Esophagus muscularis mucosa (tissue), 4 donors: ENCODE results near the gene ARID4B. TPM values are rescaled to one million over a fixed set of nuclear protein-coding genes. Genes with fewer than 3 reads are reported as not detected.

Experiments
- DNase-seq: peaks from one replicate; pipeline ENCODE4 v3.0.0-alpha.2; 2017; ENCODE audit errors: extremely low spot score
- H3K27ac ChIP-seq, 4 donors: fragments of 200-600 bp; sonication (generic); replicated peaks in 1 of 4; 1 replicate in 3 of 4; 2 replicates in 1 of 4; pipeline ENCODE4 v1.5.1; 2016 to 2019; ENCODE audit warnings: mild to moderate bottlenecking in 1 of 4
- H3K27me3 ChIP-seq, 4 donors: fragments of 200-600 bp; sonication (generic); one replicate each; pipeline versions ENCODE4 v1.5.1 to v1.6.0; 2016 to 2019
- H3K36me3 ChIP-seq, 4 donors: fragments of 200-600 bp; sonication (generic); one replicate each; pipeline ENCODE4 v1.5.1; 2016 to 2019
- H3K4me1 ChIP-seq, 4 donors: fragments of 200-600 bp; sonication (generic); one replicate each; pipeline ENCODE4 v1.5.1; 2016 to 2019
- H3K4me3 ChIP-seq, 4 donors: fragments of 200-600 bp; sonication (generic); 1 replicate in 2 of 4; 2 replicates in 2 of 4; pipeline ENCODE4 v1.5.1; 2016 to 2019; ENCODE audit warnings: mild to moderate bottlenecking in 4 of 4, moderate library complexity in 1 of 4
- H3K9me3 ChIP-seq, 4 donors: fragments of 200-600 bp; sonication (generic); 1 replicate in 3 of 4; 2 replicates in 1 of 4; pipeline ENCODE4 v1.5.1; 2016 to 2019
- EP300 ChIP-seq: sonication (generic); formaldehyde crosslinking; IDR thresholded peaks from one replicate; pipeline ENCODE4 v1.6.1; 2017; ENCODE audit warnings: antibody characterized with exemption
- POLR2A ChIP-seq: fragments of 450-650 bp; IDR thresholded peaks from one replicate; pipeline ENCODE4 v1.6.1; 2017; ENCODE audit warnings: antibody characterized with exemption, moderate library complexity, mild to moderate bottlenecking, low read depth
- POLR2AphosphoS5 ChIP-seq, 2 donors: sonication (generic); formaldehyde crosslinking; IDR thresholded peaks; one replicate each; pipeline ENCODE4 v1.6.1; 2017; ENCODE audit warnings: antibody characterized with exemption in 2 of 2
- WGBS: methylation state at CpG from one replicate; pipeline ENCODE4 v1.1.5; 2018; 5-methylcytosine and 5-hydroxymethylcytosine counted together
- intact Hi-C: fragments of 100-400 bp; cut with DNase I; formaldehyde crosslinking; loops from one replicate; pipeline ENCODE4 v1.15.1; 2023
- total RNA-seq, 4 donors: library from RNA; depleted of rRNA; stranded (reverse); fragments of >200 nt; gene quantifications; one replicate each; pipeline versions ENCODE4 v1.1.0 to v1.2.1, GENCODE V29; 2016
- TF ChIP-seq, protein P1 (sequence below), 3 experiments: fragments of 200-600 bp in 2 of 3; fragments of 450-650 bp in 1 of 3; sonication (generic) in 2 of 3; IDR thresholded peaks; one replicate each; pipeline ENCODE4 v1.5.1; 2017 to 2019; ENCODE audit warnings: antibody characterized with exemption in 3 of 3, mild to moderate bottlenecking in 2 of 3, moderate library complexity in 1 of 3

The ARID4B gene
- total RNA-seq, 4 donors from 2014 or later: 23.0 to 38.2 (median 29.2) TPM

DNA sequence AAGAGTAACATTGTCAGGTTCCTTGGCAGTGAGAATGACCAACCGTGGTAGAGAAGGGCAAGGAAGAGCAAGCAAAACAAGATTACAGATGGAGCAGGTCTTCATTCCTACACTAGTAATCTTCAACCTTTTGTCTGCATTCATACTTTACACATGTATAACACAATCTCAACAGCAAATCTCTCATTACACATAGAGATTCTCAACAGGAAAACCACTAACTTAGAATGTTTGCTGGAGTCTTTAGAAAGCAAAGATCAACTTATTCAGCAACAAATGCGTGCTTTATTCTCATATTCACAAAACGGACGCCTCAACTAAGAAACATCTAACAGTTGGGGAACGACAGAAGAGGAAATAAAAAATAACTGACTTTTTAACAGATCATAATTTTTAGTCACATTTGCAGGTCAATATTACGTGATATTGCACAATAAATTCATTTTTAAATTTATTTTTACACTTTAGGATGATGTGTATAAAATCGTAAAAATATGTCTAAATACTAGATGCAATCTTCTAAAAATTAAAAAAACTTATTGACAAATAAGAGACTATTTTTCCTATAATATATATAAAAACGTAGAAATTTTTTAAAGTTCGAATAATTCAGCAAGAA is 82.9 kb downstream of the ARID4B start:
- intact Hi-C loops: no loop called here
- Histone ChIP-seq H3K4me1 (peaks cover 0 to 11% (median 4%) of the 10 kb centered on the region in 4 donors), H3K4me3 (no peak overlapping the region), H3K9me3 (no peaks in the 10 kb centered on the region), H3K27ac (no peak overlapping the region), H3K27me3 (no peaks in the 10 kb centered on the region), H3K36me3 (peaks cover 0 to 31% (median 16%) of the 10 kb centered on the region in 4 donors)
- DNase-seq: no peak
- 86% methylated on average over 9 of the region's 9 CpGs for WGBS
- no peak for TF ChIP-seq EP300
- TF ChIP-seq, protein P1, sequence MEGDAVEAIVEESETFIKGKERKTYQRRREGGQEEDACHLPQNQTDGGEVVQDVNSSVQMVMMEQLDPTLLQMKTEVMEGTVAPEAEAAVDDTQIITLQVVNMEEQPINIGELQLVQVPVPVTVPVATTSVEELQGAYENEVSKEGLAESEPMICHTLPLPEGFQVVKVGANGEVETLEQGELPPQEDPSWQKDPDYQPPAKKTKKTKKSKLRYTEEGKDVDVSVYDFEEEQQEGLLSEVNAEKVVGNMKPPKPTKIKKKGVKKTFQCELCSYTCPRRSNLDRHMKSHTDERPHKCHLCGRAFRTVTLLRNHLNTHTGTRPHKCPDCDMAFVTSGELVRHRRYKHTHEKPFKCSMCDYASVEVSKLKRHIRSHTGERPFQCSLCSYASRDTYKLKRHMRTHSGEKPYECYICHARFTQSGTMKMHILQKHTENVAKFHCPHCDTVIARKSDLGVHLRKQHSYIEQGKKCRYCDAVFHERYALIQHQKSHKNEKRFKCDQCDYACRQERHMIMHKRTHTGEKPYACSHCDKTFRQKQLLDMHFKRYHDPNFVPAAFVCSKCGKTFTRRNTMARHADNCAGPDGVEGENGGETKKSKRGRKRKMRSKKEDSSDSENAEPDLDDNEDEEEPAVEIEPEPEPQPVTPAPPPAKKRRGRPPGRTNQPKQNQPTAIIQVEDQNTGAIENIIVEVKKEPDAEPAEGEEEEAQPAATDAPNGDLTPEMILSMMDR (IDR thresholded peaks at IDR 0.05): no peak
- no peak for TF ChIP-seq POLR2AphosphoS5 (IDR thresholded peaks at IDR 0.05)
- no peak for TF ChIP-seq POLR2A

DNA sequence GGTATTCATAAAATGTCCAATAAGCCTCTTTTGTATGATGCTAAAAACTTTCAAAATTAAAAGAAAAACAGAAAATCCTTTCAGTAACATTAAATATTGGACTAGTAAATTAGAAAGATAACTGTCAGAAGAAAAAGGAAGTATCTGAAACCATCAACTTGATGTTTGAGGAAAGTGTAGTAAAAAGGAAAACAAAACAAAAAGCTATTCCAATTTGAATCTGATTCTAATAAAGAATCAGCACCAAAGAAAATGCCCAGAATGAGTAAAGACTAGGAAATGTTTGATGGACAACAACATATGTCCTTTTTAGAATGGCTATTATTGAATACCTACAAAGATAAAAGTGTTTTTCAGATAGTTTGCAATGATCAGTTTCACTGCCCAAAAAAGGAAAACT is 87.0 kb downstream of the ARID4B start:
- H3K27me3 ChIP-seq: no peaks in the 10 kb centered on the region
- H3K27ac ChIP-seq: no peak overlapping the region
- DNase-seq: no peak
- peaks cover 0 to 3% (median 1%) of the 10 kb centered on the region in 4 donors for H3K4me1 ChIP-seq
- H3K4me3 ChIP-seq: no peak overlapping the region
- no peaks in the 10 kb centered on the region for H3K9me3 ChIP-seq
- intact Hi-C loops: no loop called here
- H3K36me3 ChIP-seq: peaks cover 0 to 49% (median 30%) of the 10 kb centered on the region in 4 donors
- no peak for TF ChIP-seq POLR2A
- no peak for TF ChIP-seq POLR2AphosphoS5 (IDR thresholded peaks at IDR 0.05)
- TF ChIP-seq EP300: no peak

DNA sequence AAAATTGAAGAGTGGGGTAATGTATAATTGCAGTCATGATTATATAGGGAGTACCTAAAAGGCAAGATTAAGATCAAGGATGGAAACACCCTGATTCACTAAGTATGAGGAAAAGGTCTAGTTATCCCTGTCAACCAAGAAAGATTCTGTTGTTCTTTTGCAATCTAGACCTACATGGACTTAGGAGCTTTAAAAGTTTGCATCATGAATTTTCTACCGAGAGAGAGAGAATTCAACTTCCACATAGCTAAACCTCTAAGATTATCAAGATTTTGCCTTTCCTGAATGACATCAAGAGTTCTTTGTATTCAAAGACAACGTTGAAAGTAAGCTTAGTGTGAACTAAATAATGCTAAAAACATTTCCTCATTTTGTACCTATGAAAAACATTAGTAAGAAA is 88.1 kb downstream of the ARID4B start:
- 85% methylated on average over 2 of the region's 2 CpGs for WGBS
- Histone ChIP-seq H3K9me3 (no peaks in the 10 kb centered on the region), H3K36me3 (peaks cover 0 to 54% (median 35%) of the 10 kb centered on the region in 4 donors), H3K27ac (no peak overlapping the region), H3K4me1 (no peaks in the 10 kb centered on the region), H3K27me3 (no peaks in the 10 kb centered on the region), H3K4me3 (no peak overlapping the region)
- TF ChIP-seq POLR2A: no peak
- TF ChIP-seq EP300: no peak
- no peak for TF ChIP-seq POLR2AphosphoS5 (IDR thresholded peaks at IDR 0.05)
- TF ChIP-seq, protein P1 (IDR thresholded peaks at IDR 0.05): no peak
- no peak for DNase-seq
- intact Hi-C loops: no loop called here

DNA sequence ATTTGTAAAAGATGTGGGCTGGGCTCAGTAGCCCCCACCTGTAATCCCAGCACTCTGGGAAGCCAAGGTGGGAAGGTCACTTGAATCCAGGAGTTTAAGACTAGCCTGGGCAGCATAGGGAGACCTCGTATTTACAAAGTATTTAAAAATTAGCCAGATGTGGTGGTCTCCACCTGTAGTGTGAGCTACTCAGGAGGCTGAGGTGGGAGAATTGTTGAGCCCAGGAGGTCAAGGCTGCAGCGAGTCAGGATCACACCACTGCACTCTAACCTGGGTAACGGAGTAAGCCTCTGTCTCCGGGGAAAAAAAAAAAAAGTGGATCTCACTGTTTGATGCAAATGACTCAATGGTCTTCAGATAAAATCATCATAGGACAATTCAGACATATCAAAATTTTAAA is 89.4 kb downstream of the ARID4B start:
- intact Hi-C loops: no loop called here
- TF ChIP-seq EP300: no peak
- no peaks in the 10 kb centered on the region for H3K9me3 ChIP-seq
- H3K27me3 ChIP-seq: no peaks in the 10 kb centered on the region
- no peak for DNase-seq
- no peaks in the 10 kb centered on the region for H3K4me1 ChIP-seq
- H3K4me3 ChIP-seq: no peak overlapping the region
- no peak overlapping the region for H3K27ac ChIP-seq
- 94% methylated on average over 4 of the region's 4 CpGs for WGBS
- H3K36me3 ChIP-seq: peaks cover 0 to 57% (median 33%) of the 10 kb centered on the region in 4 donors

- Histone ChIP-seq H3K27ac (no peak overlapping the region), H3K36me3 (peaks cover 0 to 78% (median 35%) of the 10 kb centered on the region in 4 donors), H3K27me3 (no peaks in the 10 kb centered on the region), H3K9me3 (no peaks in the 10 kb centered on the region), H3K4me3 (no peak overlapping the region), H3K4me1 (no peaks in the 10 kb centered on the region)
- intact Hi-C loops: no loop called here
- DNase-seq: no peak
- WGBS: 92% methylated on average over 5 of the region's 5 CpGs
- TF ChIP-seq, protein P1 (IDR thresholded peaks at IDR 0.05): no peak
- no peak for TF ChIP-seq EP300
- no peak for TF ChIP-seq POLR2AphosphoS5 (IDR thresholded peaks at IDR 0.05)
- no peak for TF ChIP-seq POLR2A
Observed at GRCh38 chr1:235236128-235236527, 91.9 kb downstream of the ARID4B start.

DNA sequence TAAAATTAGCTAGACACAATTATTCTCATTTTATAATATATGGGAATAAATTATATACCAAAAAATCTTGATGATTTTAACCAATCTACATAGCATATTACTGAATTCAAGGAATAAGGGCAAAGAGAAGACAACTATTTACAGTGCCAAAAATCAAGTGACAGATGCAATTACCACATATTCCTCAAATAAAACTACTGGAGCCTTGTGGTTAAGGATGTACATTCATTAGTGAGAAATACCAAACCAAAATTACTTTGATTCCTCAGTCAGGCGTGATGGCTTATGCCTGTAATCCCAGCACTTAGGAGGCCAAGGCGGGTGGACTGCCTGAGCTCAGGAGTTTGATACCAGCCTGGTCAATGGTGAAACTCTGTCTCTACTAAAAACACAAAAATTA is 98.1 kb downstream of the ARID4B start:
- no peak overlapping the region for H3K27ac ChIP-seq
- no peak overlapping the region for H3K4me3 ChIP-seq
- H3K4me1 ChIP-seq: no peaks in the 10 kb centered on the region
- TF ChIP-seq POLR2AphosphoS5 (IDR thresholded peaks at IDR 0.05) (no peak), POLR2A (no peak), EP300 (no peak)
- TF ChIP-seq, protein P1 (IDR thresholded peaks at IDR 0.05): no peak
- intact Hi-C loops: no loop called here
- no peak for DNase-seq
- H3K9me3 ChIP-seq: no peaks in the 10 kb centered on the region
- no peaks in the 10 kb centered on the region for H3K27me3 ChIP-seq
- WGBS: 94% methylated on average over 2 of the region's 2 CpGs
- H3K36me3 ChIP-seq: peaks cover 0 to 87% (median 36%) of the 10 kb centered on the region in 4 donors
